HepG2 (cell line): ENCODE measurements around the gene BAIAP2L1. TPM values are rescaled to one million over a fixed set of nuclear protein-coding genes. Genes with fewer than 3 reads are reported as not detected.

Source experiments
- BCL6 ChIP-seq: IDR thresholded peaks from 2 replicates; pipeline ENCODE4 v1.6.1; 2016; ENCODE audit warnings: missing genetic modification reagents, missing compliant biosample characterization
- BORCS8-MEF2B ChIP-seq: sonication (generic); formaldehyde crosslinking; IDR thresholded peaks from 2 replicates; pipeline ENCODE4 v1.8.0; 2022; ENCODE audit warnings: mild to moderate bottlenecking, missing genetic modification reagents
- CBFB ChIP-seq: sonication (generic); formaldehyde crosslinking; IDR thresholded peaks from 2 replicates; pipeline ENCODE4 v1.4.0; 2020; ENCODE audit warnings: missing genetic modification reagents
- CCDC6 ChIP-seq: sonication (generic); formaldehyde crosslinking; IDR thresholded peaks from 2 replicates; pipeline ENCODE4 v1.8.1; 2022; ENCODE audit warnings: mild to moderate bottlenecking, missing genetic modification reagents, moderate library complexity
- CHD4 ChIP-seq: fragments of 200-600 bp; sonication (generic); IDR thresholded peaks from 2 replicates; pipeline ENCODE4 v1.7.0; 2017; ENCODE audit warnings: mild to moderate bottlenecking, low read length, borderline replicate concordance
- FOSL1 ChIP-seq: sonication (generic); formaldehyde crosslinking; IDR thresholded peaks from 2 replicates; pipeline ENCODE4 v1.9.0; 2021; ENCODE audit warnings: missing genetic modification reagents, borderline replicate concordance
- HOXA5 ChIP-seq: sonication (generic); formaldehyde crosslinking; IDR thresholded peaks from 2 replicates; pipeline ENCODE4 v1.4.0; 2020; ENCODE audit warnings: missing genetic modification reagents
- HOXA9 ChIP-seq: sonication (generic); formaldehyde crosslinking; IDR thresholded peaks from 2 replicates; pipeline ENCODE4 v1.8.1; 2022; ENCODE audit warnings: missing genetic modification reagents, mild to moderate bottlenecking, moderate library complexity, borderline replicate concordance
- MTA1 ChIP-seq: sonication (generic); formaldehyde crosslinking; IDR thresholded peaks from 2 replicates; pipeline ENCODE4 v1.4.0; 2020; ENCODE audit warnings: missing genetic modification reagents, mild to moderate bottlenecking, borderline replicate concordance
- MXD4 ChIP-seq: IDR thresholded peaks from 2 replicates; pipeline ENCODE4 v1.6.1; 2016; ENCODE audit warnings: mild to moderate bottlenecking, missing biosample characterization, missing genetic modification reagents
- NCOA2 ChIP-seq: sonication (generic); formaldehyde crosslinking; IDR thresholded peaks from 2 replicates; pipeline ENCODE4 v1.8.0; 2022; ENCODE audit warnings: inconsistent platforms
- NFYC ChIP-seq: IDR thresholded peaks from 2 replicates; pipeline ENCODE4 v1.6.1; 2016; ENCODE audit warnings: missing genetic modification reagents, missing compliant biosample characterization
- PHF21A ChIP-seq: sonication (generic); formaldehyde crosslinking; IDR thresholded peaks from 2 replicates; pipeline ENCODE4 v1.5.0; 2020; ENCODE audit warnings: mild to moderate bottlenecking, missing genetic modification reagents
- SATB2 ChIP-seq: sonication (generic); formaldehyde crosslinking; IDR thresholded peaks from 2 replicates; pipeline ENCODE4 v1.5.0; 2020; ENCODE audit warnings: missing genetic modification reagents
- SIN3A ChIP-seq: IDR thresholded peaks from 2 replicates; pipeline ENCODE4 v1.6.1; 2011; ENCODE audit warnings: low read depth, mild to moderate bottlenecking, control low read depth, low read length, borderline replicate concordance
- STAG1 ChIP-seq: sonication (generic); formaldehyde crosslinking; IDR thresholded peaks from 2 replicates; pipeline ENCODE4 v1.4.0; 2020; ENCODE audit warnings: missing genetic modification reagents
- ZFAT ChIP-seq: sonication (generic); formaldehyde crosslinking; conservative IDR thresholded peaks from 2 replicates; pipeline ENCODE4 v1.8.1; 2023; ENCODE audit warnings: missing genetic modification reagents, inconsistent platforms
- ZFP62 ChIP-seq: sonication (generic); formaldehyde crosslinking; IDR thresholded peaks from 2 replicates; pipeline ENCODE4 v1.4.0; 2020; ENCODE audit warnings: missing genetic modification reagents
- ZNF256 ChIP-seq: sonication (generic); formaldehyde crosslinking; conservative IDR thresholded peaks from 2 replicates; pipeline ENCODE4 v1.4.0; 2020; ENCODE audit warnings: missing genetic modification reagents
- ZNF296 ChIP-seq: sonication (generic); formaldehyde crosslinking; conservative IDR thresholded peaks from 2 replicates; pipeline ENCODE4 v1.5.0; 2020; ENCODE audit warnings: mild to moderate bottlenecking, missing genetic modification reagents
- ZNF850 ChIP-seq: sonication (generic); formaldehyde crosslinking; conservative IDR thresholded peaks from 2 replicates; pipeline ENCODE4 v1.9.0; 2021; ENCODE audit warnings: mild to moderate bottlenecking, missing genetic modification reagents
- ZNF891 ChIP-seq: sonication (generic); formaldehyde crosslinking; IDR thresholded peaks from 2 replicates; pipeline ENCODE4 v1.5.0; 2020; ENCODE audit warnings: mild to moderate bottlenecking, missing genetic modification reagents
- ZSCAN22 ChIP-seq: sonication (generic); formaldehyde crosslinking; IDR thresholded peaks from 2 replicates; pipeline ENCODE4 v1.4.0; 2020; ENCODE audit warnings: mild to moderate bottlenecking, missing genetic modification reagents
- polyA plus RNA-seq, 8 experiments: library from polyadenylated mRNA; depleted of rRNA in 3 of 8; stranded (reverse) in 7 of 8; unstranded in 1 of 8; fragments of >200 nt; fragmentation: Illumina TruSeq in 4 of 8; extraction: Trizol in 4 of 8; gene quantifications; 2 replicates each; pipeline versions ENCODE4 v1.2.1 to v1.2.3, GENCODE V29; 2011 to 2016; ENCODE audit warnings: low read depth in 4 of 8, missing spikeins in 1 of 8, mixed read lengths in 1 of 8; ENCODE audit not compliant: insufficient read depth in 1 of 8
- total RNA-seq, 5 experiments: library from RNA; depleted of rRNA; stranded (reverse); fragments of >200 nt; fragmentation: Illumina TruSeq; extraction: Trizol; gene quantifications; 2 replicates each; pipeline ENCODE4 v1.2.3, GENCODE V29; 2016; ENCODE audit warnings: low read depth in 1 of 5
- TF ChIP-seq, protein P1 (sequence below): sonication (generic); formaldehyde crosslinking; conservative IDR thresholded peaks from 2 replicates; pipeline ENCODE4 v1.4.0; 2020; ENCODE audit warnings: missing genetic modification reagents
- TF ChIP-seq, protein P2 (sequence below): sonication (generic); formaldehyde crosslinking; IDR thresholded peaks from 2 replicates; pipeline ENCODE4 v1.9.0; 2022; ENCODE audit warnings: low read depth, missing genetic modification reagents
- TF ChIP-seq, protein P3 (sequence below): sonication (generic); formaldehyde crosslinking; IDR thresholded peaks from 2 replicates; pipeline ENCODE4 v1.5.0; 2020; ENCODE audit warnings: missing genetic modification reagents

Gene BAIAP2L1
- total and polyA plus RNA-seq, 2 of the 13 experiments (the other 11 are each of a cell fraction or from before 2014, with no cell fraction given), result 13.0 to 21.5 TPM

DNA sequence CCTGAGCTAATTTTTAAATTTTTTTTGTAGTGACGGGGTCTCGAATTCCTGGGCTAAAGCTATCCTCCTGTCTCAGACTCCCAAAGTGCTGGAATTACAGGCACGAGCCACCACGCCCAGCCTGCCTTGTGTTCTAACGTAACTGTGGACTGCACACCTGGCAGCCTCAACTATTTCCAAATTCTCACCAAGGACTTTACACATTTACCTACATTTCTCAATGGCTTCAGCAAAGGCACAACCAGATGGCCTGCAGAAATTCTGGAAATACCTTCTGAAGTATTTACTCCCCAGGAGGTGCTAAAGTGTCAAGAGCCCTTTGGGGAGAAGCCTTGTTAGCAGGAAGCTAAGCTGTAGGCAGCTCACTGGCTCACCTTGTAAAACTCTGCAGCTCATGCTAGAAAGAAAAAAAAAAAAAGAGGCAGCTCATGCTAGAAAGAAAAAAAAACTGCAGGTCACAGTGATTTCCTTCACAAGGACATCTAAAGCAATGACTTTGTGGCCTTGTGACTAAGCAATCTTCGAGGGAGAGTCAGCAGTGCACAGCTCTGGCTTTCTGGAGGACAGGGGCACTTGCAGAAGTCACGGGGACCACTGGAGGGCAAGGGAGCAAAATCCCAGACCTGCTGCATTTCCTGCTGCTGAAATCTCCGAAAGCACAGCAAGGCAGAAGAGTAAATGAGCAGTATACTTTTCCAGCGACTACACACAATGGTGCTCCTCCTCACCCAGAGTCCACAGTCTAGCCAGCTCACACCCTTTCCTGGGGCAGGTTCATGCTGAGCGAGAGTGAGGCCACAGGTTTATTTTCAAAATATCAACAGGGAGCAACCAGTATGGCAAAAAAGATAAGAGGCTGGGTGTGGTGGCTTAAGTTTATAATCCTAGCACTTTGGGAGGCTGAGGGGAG is 40.4 kb downstream of the BAIAP2L1 start (continued):
- TF ChIP-seq, protein P1, sequence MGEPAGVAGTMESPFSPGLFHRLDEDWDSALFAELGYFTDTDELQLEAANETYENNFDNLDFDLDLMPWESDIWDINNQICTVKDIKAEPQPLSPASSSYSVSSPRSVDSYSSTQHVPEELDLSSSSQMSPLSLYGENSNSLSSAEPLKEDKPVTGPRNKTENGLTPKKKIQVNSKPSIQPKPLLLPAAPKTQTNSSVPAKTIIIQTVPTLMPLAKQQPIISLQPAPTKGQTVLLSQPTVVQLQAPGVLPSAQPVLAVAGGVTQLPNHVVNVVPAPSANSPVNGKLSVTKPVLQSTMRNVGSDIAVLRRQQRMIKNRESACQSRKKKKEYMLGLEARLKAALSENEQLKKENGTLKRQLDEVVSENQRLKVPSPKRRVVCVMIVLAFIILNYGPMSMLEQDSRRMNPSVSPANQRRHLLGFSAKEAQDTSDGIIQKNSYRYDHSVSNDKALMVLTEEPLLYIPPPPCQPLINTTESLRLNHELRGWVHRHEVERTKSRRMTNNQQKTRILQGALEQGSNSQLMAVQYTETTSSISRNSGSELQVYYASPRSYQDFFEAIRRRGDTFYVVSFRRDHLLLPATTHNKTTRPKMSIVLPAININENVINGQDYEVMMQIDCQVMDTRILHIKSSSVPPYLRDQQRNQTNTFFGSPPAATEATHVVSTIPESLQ (CRISPR knock-in tag), result no peak
- TF ChIP-seq NFYC (no peak), MXD4 (CRISPR knock-in tag) (no peak), ZSCAN22 (CRISPR knock-in tag) (no peak), MTA1 (CRISPR knock-in tag) (no peak), SIN3A (no peak), BORCS8-MEF2B (no peak), ZNF891 (CRISPR knock-in tag) (no peak), STAG1 (CRISPR knock-in tag) (peak; percentile 19; the same call in 1 of the 2 replicates), BCL6 (CRISPR knock-in tag) (0 out of 2 replicates have a peak, but pooled peaks have one; percentile 32), ZNF256 (CRISPR knock-in tag) (no peak), NCOA2 (CRISPR knock-in tag) (no peak), ZNF296 (CRISPR knock-in tag) (no peak), CBFB (CRISPR knock-in tag) (no peak), CCDC6 (CRISPR knock-in tag) (no peak), ZNF850 (CRISPR knock-in tag) (no peak), HOXA9 (no peak), SATB2 (CRISPR knock-in tag) (no peak), ZFP62 (no peak), FOSL1 (no peak), ZFAT (CRISPR knock-in tag) (no peak), CHD4 (no peak), PHF21A (CRISPR knock-in tag) (0 out of 2 replicates have a peak, but pooled peaks have one; percentile 21), HOXA5 (CRISPR knock-in tag) (no peak)
- TF ChIP-seq, protein P2, sequence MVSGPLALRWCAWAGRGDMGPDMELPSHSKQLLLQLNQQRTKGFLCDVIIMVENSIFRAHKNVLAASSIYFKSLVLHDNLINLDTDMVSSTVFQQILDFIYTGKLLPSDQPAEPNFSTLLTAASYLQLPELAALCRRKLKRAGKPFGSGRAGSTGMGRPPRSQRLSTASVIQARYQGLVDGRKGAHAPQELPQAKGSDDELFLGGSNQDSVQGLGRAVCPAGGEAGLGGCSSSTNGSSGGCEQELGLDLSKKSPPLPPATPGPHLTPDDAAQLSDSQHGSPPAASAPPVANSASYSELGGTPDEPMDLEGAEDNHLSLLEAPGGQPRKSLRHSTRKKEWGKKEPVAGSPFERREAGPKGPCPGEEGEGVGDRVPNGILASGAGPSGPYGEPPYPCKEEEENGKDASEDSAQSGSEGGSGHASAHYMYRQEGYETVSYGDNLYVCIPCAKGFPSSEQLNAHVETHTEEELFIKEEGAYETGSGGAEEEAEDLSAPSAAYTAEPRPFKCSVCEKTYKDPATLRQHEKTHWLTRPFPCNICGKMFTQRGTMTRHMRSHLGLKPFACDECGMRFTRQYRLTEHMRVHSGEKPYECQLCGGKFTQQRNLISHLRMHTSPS, result no peak
- TF ChIP-seq, protein P3, sequence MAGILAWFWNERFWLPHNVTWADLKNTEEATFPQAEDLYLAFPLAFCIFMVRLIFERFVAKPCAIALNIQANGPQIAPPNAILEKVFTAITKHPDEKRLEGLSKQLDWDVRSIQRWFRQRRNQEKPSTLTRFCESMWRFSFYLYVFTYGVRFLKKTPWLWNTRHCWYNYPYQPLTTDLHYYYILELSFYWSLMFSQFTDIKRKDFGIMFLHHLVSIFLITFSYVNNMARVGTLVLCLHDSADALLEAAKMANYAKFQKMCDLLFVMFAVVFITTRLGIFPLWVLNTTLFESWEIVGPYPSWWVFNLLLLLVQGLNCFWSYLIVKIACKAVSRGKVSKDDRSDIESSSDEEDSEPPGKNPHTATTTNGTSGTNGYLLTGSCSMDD (CRISPR knock-in tag), result no peak
